HUES48 (cell line): Measurements from ENCODE around the gene LRP1B.

Experiments
- H3K27ac ChIP-seq: one replicate; pipeline ENCODE4 v1.7.0; 2013; ENCODE audit warnings: low read depth, low read length, inconsistent platforms
- H3K27me3 ChIP-seq: 2 replicates; pipeline ENCODE4 v1.6.1; 2013; ENCODE audit warnings: mild to moderate bottlenecking, low read length; ENCODE audit not compliant: control insufficient read depth, insufficient read depth
- H3K36me3 ChIP-seq: 2 replicates; pipeline ENCODE4 v1.6.1; 2013; ENCODE audit warnings: low read length; ENCODE audit not compliant: control insufficient read depth, insufficient read depth
- H3K4me1 ChIP-seq: 2 replicates; pipeline ENCODE4 v1.6.1; 2013; ENCODE audit warnings: mild to moderate bottlenecking, low read length; ENCODE audit not compliant: control insufficient read depth, insufficient read depth
- H3K4me3 ChIP-seq: 2 replicates; pipeline ENCODE4 v1.5.1; 2013; ENCODE audit warnings: mild to moderate bottlenecking, low read depth, low read length
- H3K9ac ChIP-seq: 2 replicates; pipeline ENCODE4 v1.6.1; 2013; ENCODE audit warnings: mild to moderate bottlenecking, low read depth, low read length, moderate library complexity
- H3K9me3 ChIP-seq: 2 replicates; pipeline ENCODE4 v1.6.1; 2013; ENCODE audit warnings: low read length; ENCODE audit not compliant: control insufficient read depth, insufficient read depth

LRP1B gene

GRCh38 chr2:141698500-141698899, 432.3 kb downstream of the LRP1B start:
- Histone ChIP-seq H3K9me3 (no peaks in the 10 kb centered on the region), H3K27me3 (no peaks in the 10 kb centered on the region)

GRCh38 chr2:141697035-141697434, 433.8 kb downstream of the LRP1B start:
- Histone ChIP-seq H3K27me3 (no peaks in the 10 kb centered on the region), H3K4me1 (no peaks in the 10 kb centered on the region), H3K27ac (no peak overlapping the region), H3K9ac (no peak overlapping the region), H3K36me3 (no peaks in the 10 kb centered on the region), H3K9me3 (no peaks in the 10 kb centered on the region), H3K4me3 (no peak overlapping the region)

More at GRCh38 chr2:141698500-141698899, 432.3 kb downstream of the LRP1B start:
- Histone ChIP-seq H3K36me3 (no peaks in the 10 kb centered on the region), H3K4me1 (no peaks in the 10 kb centered on the region), H3K9ac (no peak overlapping the region), H3K4me3 (no peak overlapping the region), H3K27ac (no peak overlapping the region)

DNA sequence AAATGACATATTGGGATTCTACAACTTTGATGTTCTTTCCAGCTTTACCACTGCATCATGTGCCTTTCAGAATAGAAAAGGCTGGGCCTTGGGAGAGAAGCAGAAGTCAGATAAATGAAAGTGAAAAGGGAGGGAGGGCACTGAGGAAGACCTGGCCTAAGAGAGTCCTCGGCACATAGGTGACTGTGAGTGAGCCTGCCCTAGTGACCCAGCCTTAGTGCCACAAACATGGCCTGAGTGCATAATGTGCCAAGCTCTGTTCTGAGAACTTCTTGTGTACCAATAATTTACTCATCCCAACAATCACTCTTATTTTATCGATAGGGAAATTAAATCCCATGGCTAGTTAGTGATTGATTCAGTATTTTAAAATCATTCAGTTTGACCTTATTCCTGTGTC, 436.6 kb downstream of the LRP1B start:
- H3K4me1 ChIP-seq: no peaks in the 10 kb centered on the region
- H3K27ac ChIP-seq: no peak overlapping the region
- no peaks in the 10 kb centered on the region for H3K9me3 ChIP-seq
- H3K9ac ChIP-seq: no peak overlapping the region
- H3K36me3 ChIP-seq: no peaks in the 10 kb centered on the region
- no peaks in the 10 kb centered on the region for H3K27me3 ChIP-seq
- no peak overlapping the region for H3K4me3 ChIP-seq

- Histone ChIP-seq H3K27ac (no peak overlapping the region), H3K36me3 (no peaks in the 10 kb centered on the region), H3K27me3 (no peaks in the 10 kb centered on the region), H3K4me3 (no peak overlapping the region), H3K9me3 (no peaks in the 10 kb centered on the region), H3K4me1 (no peaks in the 10 kb centered on the region), H3K9ac (no peak overlapping the region)
Measured at GRCh38 chr2:141692829-141693228, 438.0 kb downstream of the LRP1B start.

DNA sequence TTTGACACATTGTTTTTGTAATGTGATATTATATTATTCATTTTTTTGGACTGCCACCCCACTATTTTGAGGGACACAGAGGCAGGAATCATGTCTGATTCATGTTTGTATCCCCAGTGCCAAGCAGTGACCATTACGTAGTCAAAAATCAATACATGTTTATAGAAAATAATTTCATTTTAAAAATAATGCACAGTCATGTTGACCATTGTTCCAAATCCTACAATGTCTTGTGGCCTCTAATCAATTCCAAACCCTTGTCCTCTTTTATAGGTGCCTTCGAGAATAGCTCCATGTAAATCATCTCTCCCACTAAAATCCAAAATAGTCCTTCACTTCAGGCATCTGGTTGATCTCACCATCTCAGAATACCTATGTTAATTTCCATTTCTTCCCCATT, 454.7 kb downstream of the LRP1B start:
- Histone ChIP-seq H3K4me1 (no peaks in the 10 kb centered on the region), H3K9ac (no peak overlapping the region), H3K36me3 (no peaks in the 10 kb centered on the region), H3K27me3 (no peaks in the 10 kb centered on the region), H3K4me3 (no peak overlapping the region), H3K27ac (no peak overlapping the region), H3K9me3 (no peaks in the 10 kb centered on the region)

GRCh38 chr2:141666191-141666590, 464.6 kb downstream of the LRP1B start:
- Histone ChIP-seq H3K9ac (no peak overlapping the region), H3K9me3 (no peaks in the 10 kb centered on the region), H3K36me3 (no peaks in the 10 kb centered on the region), H3K4me1 (peaks cover 7% of the 10 kb centered on the region; the same call in 1 of the 2 replicates), H3K4me3 (no peak overlapping the region), H3K27me3 (no peaks in the 10 kb centered on the region), H3K27ac (no peak overlapping the region)

- no peaks in the 10 kb centered on the region for H3K9me3 ChIP-seq
- H3K36me3 ChIP-seq: no peaks in the 10 kb centered on the region
- H3K27ac ChIP-seq: no peak overlapping the region
- no peak overlapping the region for H3K9ac ChIP-seq
- no peaks in the 10 kb centered on the region for H3K27me3 ChIP-seq
- no peaks in the 10 kb centered on the region for H3K4me1 ChIP-seq
- H3K4me3 ChIP-seq: no peak overlapping the region
Measured at GRCh38 chr2:141660232-141660631, 470.6 kb downstream of the LRP1B start.

GRCh38 chr2:141654311-141654710, 476.5 kb downstream of the LRP1B start:
- Histone ChIP-seq H3K27me3 (no peaks in the 10 kb centered on the region), H3K4me1 (no peaks in the 10 kb centered on the region), H3K9me3 (no peaks in the 10 kb centered on the region), H3K9ac (no peak overlapping the region), H3K27ac (no peak overlapping the region), H3K36me3 (no peaks in the 10 kb centered on the region), H3K4me3 (no peak overlapping the region)

- Histone ChIP-seq H3K4me1 (no peaks in the 10 kb centered on the region), H3K27me3 (no peaks in the 10 kb centered on the region), H3K36me3 (no peaks in the 10 kb centered on the region), H3K9me3 (no peaks in the 10 kb centered on the region), H3K9ac (no peak overlapping the region), H3K27ac (no peak overlapping the region), H3K4me3 (no peak overlapping the region)
Measured at GRCh38 chr2:141653184-141653583, 477.6 kb downstream of the LRP1B start.

DNA sequence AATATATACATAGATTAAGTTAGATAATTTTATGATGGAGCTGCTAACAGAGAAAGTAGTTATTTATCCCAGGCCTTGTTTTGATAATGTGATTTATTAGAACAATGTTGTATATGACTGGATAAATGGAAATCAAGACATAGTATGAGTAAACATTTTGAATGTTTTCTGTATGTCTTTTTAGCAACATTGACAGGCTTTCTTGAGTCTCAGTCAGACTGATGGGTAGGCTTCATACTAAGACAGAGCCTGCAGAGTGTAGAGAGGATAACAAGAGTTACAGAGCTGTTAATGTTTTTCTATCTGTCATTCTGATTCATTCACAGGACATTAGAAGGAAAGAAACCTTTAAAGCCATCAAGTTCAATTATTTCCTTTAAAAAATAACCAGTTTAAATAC, 478.5 kb downstream of the LRP1B start:
- no peaks in the 10 kb centered on the region for H3K36me3 ChIP-seq
- no peaks in the 10 kb centered on the region for H3K9me3 ChIP-seq
- no peak overlapping the region for H3K9ac ChIP-seq
- no peak overlapping the region for H3K4me3 ChIP-seq
- no peaks in the 10 kb centered on the region for H3K4me1 ChIP-seq
- H3K27ac ChIP-seq: no peak overlapping the region
- no peaks in the 10 kb centered on the region for H3K27me3 ChIP-seq

DNA sequence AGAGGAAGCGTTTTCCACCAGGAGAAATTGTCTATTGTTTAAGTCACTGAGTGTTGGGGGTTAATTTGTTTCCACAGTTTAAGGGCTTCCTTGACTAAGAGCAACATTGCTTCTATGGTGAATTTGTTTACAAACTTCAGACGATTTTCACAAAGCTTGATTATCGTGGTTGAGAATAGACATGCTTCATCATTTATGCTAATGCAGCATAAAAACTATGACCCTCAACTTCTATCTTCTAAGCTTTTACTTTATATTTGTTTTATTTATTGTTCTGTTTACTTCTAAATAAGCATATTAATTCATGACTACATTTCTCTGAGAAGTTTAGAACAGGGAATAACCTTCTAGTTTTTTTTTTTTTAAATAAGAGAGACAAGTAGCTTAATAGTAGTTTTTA, 483.5 kb downstream of the LRP1B start:
- H3K27me3 ChIP-seq: no peaks in the 10 kb centered on the region
- no peak overlapping the region for H3K9ac ChIP-seq
- H3K9me3 ChIP-seq: no peaks in the 10 kb centered on the region
- no peak overlapping the region for H3K4me3 ChIP-seq
- no peaks in the 10 kb centered on the region for H3K36me3 ChIP-seq
- no peaks in the 10 kb centered on the region for H3K4me1 ChIP-seq
- no peak overlapping the region for H3K27ac ChIP-seq

GRCh38 chr2:141641462-141641861, 489.4 kb downstream of the LRP1B start:
- no peak overlapping the region for H3K9ac ChIP-seq
- H3K4me3 ChIP-seq: no peak overlapping the region
- H3K27ac ChIP-seq: no peak overlapping the region

More at GRCh38 chr2:141641462-141641861, 489.4 kb downstream of the LRP1B start:
- Histone ChIP-seq H3K9me3 (no peaks in the 10 kb centered on the region), H3K4me1 (no peaks in the 10 kb centered on the region), H3K27me3 (no peaks in the 10 kb centered on the region), H3K36me3 (no peaks in the 10 kb centered on the region)
